DLD1 (cell line): ENCODE results near the gene STARD7.
"Not testable (repeated sequence)": the region's sequence is repeated elsewhere in the genome, so short reads cannot be mapped to it uniquely, and the experiment has no call there.

Source experiments
- in situ Hi-C: cut with HindIII; loops from 2 replicates; pipeline ENCODE4 v1.10.0; 2017; ENCODE audit warnings: low sequenced_read_pairs

Gene STARD7, protein sequence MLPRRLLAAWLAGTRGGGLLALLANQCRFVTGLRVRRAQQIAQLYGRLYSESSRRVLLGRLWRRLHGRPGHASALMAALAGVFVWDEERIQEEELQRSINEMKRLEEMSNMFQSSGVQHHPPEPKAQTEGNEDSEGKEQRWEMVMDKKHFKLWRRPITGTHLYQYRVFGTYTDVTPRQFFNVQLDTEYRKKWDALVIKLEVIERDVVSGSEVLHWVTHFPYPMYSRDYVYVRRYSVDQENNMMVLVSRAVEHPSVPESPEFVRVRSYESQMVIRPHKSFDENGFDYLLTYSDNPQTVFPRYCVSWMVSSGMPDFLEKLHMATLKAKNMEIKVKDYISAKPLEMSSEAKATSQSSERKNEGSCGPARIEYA

DNA sequence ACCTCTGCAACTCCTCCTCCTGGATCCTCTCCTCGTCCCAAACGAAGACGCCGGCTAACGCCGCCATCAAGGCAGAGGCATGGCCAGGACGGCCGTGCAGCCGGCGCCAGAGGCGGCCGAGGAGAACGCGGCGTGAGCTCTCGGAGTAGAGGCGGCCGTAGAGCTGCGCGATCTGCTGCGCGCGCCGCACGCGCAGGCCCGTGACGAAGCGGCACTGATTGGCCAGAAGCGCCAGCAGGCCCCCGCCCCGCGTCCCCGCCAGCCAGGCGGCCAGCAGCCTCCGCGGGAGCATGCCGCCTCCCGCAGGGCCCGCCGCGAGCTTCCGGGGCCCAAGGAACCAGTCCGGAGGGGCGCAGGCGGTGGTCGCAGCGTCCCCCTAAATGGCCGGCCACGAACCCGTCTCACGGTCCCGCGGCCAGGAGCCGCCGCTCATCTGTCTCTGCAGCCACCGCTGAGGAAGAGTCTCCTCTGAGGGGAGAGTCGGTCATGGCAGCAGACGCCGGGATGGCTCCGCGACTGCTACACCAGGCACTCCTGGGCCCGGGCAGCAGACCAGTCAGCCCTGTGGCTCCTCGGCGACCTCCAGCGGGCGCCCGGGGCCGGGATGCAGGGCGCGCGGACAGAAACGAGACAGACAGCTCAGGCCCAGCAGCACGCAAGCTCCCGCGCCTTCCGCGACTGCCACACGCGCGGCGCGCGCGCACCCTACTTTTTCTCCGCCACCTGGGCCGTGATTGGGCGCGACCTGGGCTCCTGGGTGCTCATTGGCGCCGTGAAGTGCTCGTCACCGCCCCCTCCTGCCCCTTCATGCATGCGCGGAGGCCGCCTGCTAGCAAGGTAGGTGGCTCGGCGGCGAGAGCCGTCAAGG is at the start of gene STARD7:
Gene STARD7, minus strand, starts transcription at position 685 of the 868 bp plus-strand sequence. Its CDS starts 393 bp downstream, at position 292.
- in situ Hi-C loops = no loop called here

DNA sequence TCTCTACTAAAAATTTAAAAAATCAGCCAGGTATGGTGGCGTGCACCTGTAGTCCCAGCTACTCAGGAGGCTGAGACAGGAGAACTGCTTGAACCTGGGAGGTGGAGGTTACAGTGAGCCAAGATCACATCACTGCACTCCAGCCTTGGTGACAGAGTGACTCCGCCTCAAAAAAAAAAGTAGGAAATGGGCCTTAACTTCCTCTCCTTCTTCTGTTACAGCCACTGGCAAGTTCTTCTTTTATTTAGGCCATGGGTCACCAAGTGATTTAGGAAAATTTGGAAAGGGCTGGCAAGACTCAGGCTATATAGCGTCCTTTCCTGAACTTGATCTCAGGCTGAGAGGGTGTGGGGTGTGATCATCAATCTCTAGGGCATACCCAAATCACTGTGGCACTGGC is 49.1 kb upstream of the STARD7 start:
- in situ Hi-C loops = not testable (repeated sequence)

DNA sequence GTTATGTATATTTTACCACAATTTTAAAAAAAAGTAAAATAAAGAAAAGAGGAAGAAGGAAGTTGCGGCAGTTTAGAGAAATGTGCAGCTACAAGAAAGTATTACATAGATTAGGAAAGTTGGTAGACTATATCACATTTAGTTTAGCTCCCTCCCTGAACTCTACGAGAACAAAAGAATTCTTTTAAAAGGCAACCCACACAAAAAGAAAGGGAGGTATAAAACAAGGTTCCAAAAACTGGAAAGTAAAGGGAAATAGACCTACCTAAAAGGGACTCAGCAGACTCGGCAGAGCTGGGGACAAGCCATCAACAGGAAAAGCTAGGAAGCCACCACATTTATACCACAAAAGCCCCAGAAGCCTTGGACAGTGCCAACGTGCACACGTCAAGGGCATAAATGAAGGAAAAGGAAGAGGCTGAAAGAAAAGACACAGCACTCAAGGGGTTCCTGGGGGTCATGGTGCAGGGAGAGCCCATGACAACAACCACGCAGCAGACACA is 48.0 kb upstream of the STARD7 start:
- in situ Hi-C loops = no loop called here

DNA sequence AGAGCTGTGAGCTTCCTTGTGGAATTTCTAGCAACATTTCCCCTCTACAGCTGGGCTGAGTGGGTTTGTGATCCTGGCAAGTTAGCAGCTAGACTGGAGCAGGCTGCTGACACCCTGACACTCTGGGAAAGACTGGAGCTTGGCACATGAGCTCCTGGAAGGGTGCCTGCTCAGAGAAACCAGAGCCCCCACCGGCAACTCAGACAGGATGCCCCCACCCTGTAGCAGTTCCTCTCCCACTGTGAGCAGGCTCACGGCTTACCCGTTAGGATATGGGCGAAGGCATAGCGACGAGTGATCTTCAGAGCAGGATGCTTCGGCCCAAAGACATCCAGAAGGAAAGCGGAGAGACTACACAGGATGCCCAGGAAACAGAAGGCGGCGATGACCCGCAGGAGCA is 45.9 kb upstream of the STARD7 start:
- in situ Hi-C loops = no loop called here

DNA sequence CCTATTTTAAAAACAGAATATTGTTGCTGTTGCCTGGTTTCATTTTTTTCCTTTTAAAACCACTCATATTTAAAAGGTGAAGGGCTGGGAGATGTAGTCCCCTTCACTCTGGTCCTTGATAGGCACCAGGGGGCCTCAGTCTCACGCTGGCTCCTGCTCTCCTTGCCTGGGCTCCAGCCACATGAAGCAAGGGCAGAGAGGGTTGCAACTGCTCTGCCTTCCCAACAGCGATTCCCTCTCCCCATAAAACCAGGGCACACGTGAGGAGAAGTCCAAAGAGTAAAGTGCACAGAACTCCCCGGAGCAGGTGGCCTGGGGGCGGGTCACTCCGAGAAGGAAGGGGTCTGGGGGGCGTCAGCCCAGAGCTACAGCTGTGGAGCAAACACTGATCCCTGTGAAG is 44.4 kb upstream of the STARD7 start:
- in situ Hi-C loops = no loop called here

DNA sequence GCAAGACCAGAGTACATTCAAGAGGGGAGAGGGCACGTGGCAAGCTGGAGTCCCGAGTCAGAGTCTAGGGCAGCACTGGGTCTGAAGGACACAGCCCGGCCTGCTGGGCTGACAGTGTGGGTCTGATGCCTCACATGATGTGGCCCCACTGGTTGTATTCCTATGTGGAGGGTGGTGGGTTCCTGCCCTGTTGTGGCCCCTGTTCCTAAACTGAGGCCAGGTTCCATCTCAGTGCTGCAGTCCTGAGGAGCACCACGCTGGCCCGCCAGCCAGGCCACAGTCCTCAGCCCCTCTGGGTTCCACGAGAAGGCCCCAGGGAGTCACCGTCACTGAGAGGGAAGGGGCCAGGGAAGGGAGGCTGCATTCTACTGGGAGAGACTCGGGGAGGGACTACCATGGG is 43.9 kb upstream of the STARD7 start:
- in situ Hi-C loops = no loop called here

DNA sequence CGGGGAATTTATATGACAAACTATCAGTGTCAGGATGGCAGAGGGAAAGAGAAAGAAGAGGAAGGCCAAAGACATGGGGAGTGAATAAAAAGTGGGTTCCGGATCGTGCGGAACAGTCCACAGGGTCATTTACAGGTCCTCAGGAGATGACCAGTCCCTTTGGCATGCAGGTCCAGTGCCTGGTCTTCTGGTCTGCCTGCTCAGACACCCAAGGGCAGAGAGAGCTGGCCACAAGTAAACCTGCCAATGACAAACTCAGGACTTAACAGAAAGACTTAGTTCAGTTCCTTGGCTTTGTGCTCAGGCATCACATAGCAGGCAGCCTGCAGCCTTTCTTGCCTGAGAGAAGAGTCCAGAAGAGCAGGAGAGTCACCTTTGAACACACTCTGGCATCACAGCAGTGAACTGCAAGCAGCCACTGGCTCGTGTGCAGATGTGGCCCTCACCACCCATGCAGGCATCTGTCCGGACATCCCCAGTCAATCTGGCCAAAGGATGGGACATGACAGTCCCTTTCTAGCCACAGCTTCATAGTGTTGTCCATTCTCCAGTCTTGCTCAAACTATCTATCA is 43.2 kb upstream of the STARD7 start:
- in situ Hi-C loops = no loop called here

DNA sequence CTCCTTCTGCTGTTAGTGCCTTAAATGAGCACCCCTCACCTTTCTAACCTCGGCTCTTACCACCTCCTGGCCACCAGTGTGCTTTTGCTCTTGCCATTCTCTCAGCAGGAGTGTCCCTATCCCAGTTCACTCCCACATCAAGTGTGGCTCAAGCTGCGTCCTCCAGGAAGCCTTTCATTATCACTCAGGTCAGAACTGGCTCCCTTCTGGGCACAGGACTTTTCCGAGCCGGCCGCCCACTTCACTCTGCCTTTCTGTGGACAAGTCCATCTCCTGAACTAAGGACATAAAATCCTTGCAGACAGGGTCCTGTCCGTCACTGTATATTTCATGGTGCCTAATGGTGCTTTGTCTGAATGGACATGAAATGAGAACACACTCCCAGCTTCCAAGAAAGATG is 41.6 kb upstream of the STARD7 start:
- in situ Hi-C loops = no loop called here

DNA sequence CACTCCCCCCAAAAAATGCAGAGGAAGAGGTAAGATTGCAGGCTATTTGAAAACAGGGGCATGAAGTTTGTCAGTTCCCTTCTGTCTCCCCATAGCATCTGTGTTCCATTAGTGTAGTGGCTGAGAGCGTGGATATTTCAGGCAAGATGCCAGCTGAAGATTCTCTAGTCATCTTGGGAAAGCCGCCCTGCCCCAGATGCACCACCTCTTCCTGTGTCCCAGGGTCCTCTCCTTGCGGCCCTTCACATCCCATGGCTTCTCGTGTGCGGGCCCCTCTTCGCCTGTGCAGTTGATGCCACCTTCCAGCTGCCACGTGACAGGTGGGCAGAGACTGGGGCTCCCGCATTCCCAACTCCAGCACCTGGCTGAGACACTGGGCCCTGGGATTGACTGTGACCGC is 41.0 kb upstream of the STARD7 start:
- in situ Hi-C loops = no loop called here

DNA sequence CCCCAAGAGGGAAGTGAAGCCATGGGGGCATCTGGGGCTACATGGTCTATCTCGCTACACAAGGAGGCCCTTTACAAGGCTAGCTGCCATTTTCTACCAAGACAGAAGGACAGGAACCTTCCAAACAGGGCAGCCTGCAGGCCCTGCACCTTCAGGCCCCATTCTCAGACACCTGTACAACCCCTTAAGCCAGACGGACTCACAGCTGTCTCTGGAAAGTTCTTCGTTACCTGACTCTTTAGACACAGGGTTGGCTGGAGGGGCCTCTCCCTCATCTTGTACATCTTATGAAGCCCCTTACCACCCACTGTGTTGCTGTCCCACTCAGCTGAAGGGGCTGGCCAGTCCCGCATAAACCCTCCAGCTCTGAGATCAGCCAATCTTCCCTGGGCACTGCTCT is 40.0 kb upstream of the STARD7 start:
- in situ Hi-C loops = no loop called here

DNA sequence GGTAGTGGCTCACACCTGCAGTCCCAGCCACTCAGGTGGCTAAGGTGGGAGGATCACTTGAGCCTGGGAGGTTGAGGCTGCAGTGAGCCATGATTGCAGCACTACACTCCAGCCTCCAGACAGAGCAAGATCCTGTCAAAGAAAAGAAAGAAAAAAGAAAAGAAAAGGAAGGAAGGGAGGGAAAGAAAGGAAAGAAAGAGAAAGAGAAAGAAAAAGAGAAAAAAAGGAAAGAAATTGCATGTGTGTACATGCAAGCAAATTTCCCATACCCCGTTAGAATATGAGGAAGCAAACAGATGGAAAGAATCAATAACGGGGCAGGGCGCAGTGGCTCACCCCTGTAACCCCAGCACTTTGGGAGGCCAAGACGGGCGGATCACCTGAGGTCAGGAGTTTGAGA is 39.3 kb upstream of the STARD7 start:
- in situ Hi-C loops = no loop called here

DNA sequence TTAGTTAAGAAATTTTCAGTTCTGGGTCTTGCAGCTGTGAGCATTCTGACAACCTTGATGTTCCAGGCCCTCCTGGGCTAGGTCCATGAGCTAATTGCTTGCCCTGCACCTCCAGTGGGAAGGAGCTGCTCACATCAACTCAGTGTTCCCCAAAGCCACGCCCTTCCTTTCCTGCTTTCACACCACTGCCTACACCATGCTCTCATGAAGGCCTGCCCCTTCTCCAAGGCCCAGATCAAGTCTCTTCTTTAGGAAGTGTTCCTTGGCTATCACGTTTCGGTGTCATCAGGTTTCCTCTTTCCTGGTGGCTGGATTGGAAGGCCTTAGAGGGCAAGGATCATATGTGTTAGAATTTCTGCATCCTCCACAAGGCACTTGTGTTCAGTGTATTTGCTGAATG is 38.4 kb upstream of the STARD7 start:
- in situ Hi-C loops = no loop called here

DNA sequence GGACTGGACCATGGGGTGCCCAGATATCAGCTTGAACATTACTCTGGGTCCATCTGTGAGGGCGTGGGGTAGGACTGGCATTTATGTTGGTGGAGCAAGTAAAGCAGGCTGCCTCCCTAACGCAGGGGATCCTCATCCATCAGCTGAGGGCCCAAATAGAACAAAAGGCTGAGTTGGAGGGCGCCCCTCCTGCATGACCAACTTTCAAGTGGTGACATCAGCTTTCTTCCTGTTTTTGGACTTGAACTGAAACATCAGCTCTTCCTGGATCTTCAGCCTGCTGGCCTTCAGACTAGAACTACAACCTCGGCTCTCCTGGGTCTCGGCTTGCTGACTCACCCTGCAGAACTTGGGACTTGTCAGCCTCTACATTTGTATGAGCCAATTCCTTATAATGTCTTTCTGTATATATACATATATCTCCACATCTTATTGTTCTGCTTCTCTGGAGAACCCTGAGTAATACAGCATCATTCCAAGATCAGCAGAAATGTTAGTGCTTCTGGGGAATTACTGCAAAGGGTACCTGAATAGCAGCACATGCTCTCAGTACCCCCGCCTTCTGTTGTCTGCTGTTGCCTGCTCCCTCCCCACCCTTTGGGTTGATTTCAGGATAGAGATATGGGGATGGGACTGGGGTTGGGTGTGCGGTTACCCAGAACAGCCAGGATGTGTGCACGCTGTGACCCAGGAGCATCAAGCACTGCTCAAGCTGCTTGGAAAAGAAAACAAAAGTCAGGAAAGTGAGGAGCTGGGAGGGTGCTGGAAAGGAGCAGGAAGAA is 37.2 kb upstream of the STARD7 start:
- in situ Hi-C loops = no loop called here

DNA sequence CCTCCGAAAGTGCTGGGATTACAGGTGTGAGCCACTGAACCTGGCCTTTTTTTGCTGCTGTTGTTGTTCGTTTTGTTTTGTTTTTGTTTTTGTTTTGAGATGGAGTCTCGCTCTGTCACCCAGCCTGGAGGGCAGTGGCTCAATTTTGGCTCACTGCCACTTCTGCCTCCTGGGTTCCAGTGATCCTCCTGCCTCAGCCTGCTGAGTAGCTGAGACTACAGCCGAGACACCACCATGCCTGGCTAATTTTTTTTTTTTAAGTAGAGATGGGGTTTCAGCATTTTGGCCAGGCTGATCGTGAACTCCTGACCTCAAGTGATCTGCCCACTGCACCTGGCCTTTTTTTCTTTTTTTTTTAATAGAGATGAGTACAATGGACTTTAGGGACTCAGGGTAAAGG is 35.2 kb upstream of the STARD7 start:
- in situ Hi-C loops = no loop called here

DNA sequence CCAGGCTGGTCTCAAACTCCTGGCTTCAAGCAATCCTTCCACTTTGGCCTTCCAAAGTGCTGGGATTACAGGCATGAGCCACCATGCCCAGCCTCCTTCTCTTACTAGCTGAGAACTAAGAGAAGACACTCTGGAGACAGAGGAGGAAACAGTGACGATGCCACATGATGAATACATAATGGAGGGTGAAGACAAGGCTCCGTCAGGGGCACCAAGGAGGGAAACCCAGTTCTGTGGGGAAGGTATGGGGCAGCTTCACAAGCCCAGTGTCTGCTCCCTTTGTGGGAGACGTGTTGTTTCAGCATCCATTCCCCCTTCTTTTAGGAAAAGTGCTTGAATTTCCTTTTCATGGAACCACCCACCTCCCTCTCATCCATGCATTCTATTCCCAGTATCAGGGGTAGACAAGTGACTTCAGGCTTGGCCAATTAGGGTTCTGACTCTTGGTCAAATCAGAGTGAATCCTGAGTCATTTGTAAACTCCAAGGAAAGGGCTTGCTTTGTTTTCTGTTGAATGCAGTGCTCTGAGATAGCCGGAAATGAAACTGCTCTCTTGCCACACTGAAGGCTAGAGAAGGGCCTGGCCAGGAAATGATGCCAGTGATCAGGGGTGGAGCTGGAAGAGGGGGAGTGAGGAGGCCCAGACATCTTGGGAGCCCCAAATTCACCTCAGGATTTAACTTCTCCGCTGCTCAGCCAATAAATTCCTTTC is 33.4 kb upstream of the STARD7 start:
- in situ Hi-C loops = no loop called here

DNA sequence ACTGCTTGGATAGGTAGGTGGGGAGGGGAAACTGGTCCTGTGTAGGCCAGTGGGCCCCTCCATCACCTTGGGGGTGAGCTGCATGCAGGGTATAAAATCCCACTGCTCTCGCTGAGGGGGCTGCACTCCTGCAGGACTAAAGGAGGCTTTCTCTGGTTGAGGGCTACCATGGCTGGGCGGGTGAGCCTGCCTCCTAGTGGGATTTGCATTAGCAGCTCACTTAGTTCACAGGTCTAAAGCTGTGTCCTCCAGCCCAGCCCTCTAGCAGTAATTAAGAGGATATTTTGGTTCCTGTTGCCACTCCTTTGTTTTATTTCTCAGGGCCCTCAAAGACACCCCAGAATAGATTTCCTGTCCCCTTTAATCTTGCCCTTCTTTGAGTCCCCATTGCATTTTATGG is 32.6 kb upstream of the STARD7 start:
- in situ Hi-C loops = no loop called here

DNA sequence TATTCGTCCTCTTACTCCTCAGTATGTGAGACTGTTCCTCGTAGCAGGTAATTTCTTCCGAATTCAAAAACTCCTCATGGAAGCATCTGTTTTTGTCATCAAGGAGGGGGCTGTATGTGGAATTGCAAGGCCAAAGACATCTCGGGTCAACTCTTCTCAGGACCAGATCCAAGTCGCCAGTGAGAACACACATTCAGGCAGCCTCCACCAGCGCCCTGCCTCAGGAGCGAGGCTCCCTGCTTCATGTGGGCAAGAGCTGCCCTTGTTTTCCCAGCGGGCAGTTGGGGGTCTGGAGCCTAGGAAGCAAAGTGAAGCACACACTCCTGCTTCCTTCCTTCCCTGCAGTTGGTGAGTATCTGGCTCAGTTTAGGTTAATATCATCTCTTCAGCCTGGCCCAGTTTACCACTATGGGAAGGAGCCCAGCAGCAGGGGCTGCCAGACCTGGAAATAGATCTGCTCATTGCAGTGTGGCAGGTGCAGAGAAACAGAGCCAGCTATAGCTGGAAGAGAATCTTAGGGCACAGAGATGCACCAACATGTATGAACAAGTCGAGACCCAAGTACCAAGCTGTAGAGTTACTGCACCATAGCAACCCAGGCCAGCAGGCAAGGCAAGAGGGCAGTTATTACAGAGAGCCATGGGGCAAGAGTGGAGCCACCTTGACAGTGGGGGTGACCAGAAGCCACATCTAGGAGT is 31.9 kb upstream of the STARD7 start:
- in situ Hi-C loops = no loop called here

DNA sequence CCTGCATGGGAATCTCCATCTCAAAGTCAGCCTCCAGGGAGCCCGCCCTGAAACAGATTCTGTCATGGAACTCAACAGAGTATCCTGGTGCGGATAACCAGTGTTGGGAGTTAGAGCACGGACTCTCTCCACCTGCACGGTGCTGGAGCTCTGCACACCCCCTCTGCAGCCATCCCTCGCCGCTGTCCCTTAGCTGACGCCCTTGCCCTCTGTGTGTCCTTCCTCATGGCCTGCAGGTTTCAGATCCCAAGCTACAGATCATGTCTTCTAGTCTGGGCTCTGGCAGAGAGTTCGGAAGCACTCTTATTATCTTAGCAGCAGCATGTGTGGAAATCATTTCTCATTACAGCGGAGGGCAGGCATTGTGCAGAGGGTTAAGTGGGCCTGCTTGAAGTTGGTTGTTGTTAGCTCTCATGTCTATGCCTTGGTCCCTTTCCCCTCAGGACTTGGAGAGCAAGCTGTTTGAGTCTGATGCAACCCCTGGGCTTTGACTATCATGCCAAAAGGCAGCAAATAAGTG is 31.2 kb upstream of the STARD7 start:
- in situ Hi-C loops = no loop called here

DNA sequence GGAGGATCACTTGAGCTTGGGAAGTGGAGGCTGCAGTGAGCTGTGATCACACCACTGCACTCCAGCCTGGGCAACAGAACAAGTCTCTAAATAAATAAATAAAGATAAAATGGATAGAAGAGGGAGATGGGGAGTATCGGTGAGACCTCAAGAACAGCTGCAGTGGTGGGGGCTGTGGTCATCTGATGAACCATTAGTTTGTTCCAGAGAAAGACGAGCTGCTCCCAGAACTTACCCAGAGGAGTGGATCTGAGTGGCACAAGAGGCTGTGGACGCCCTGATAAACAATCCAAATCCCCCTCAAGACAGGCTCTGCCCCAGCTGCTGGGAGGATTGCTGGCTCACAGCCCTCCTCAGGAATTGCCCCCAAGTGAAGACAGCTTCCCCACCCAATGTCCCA is 30.5 kb upstream of the STARD7 start:
- in situ Hi-C loops = no loop called here
